WI38 (cell line): Measurements from ENCODE around the gene RHBDD1.

ENCODE experiments used
- H3K4me3 ChIP-seq: 2 replicates; pipeline ENCODE4 v1.5.1; 2011; ENCODE audit warnings: low read depth, mild to moderate bottlenecking, control low read depth, low read length
- CTCF ChIP-seq: IDR thresholded peaks from 2 replicates; pipeline ENCODE4 v1.5.1; 2012; ENCODE audit warnings: low read depth, mild to moderate bottlenecking, control low read depth, low read length

RHBDD1 gene

GRCh38 chr2:226916669-226917068 is 80.8 kb downstream of the RHBDD1 start:
- TF ChIP-seq CTCF, result no peak
- H3K4me3 ChIP-seq, result no peak overlapping the region

GRCh38 chr2:226932443-226932842 is 96.6 kb downstream of the RHBDD1 start:
- no peak for TF ChIP-seq CTCF

GRCh38 chr2:226934546-226935201 is 98.8 kb downstream of the RHBDD1 start:
- TF ChIP-seq CTCF, result no peak
- H3K4me3 ChIP-seq, result no peak overlapping the region

More at GRCh38 chr2:226932443-226932842, 96.6 kb downstream of the RHBDD1 start:
- H3K4me3 ChIP-seq, result no peak overlapping the region

GRCh38 chr2:226943862-226944620 is 108.2 kb downstream of the RHBDD1 start:
- no peak for TF ChIP-seq CTCF
- H3K4me3 ChIP-seq, result no peak overlapping the region

- no peak overlapping the region for H3K4me3 ChIP-seq
- no peak for TF ChIP-seq CTCF
Observed at GRCh38 chr2:226953206-226953605, 117.4 kb downstream of the RHBDD1 start.

- H3K4me3 ChIP-seq, result no peak overlapping the region
- TF ChIP-seq CTCF, result no peak
Observed at GRCh38 chr2:226953826-226954225, 118.0 kb downstream of the RHBDD1 start.

GRCh38 chr2:226956659-226957058 is 120.8 kb downstream of the RHBDD1 start:
- no peak overlapping the region for H3K4me3 ChIP-seq
- no peak for TF ChIP-seq CTCF
